ENCODE data around the gene ADARB2.

ADARB2 gene

GRCh38 chr10:1508096-1508495, 229.2 kb downstream of the ADARB2 start:
- TF ChIP-seq CTCF (IDR thresholded peaks at IDR 0.05; ENCODE audit: low read depth, low read length), result no peak
- no peak for DNase-seq (ENCODE audit: extremely low read depth, low read depth)

- no peak for TF ChIP-seq CTCF (IDR thresholded peaks at IDR 0.05; ENCODE audit: low read depth, low read length)
- no peak for DNase-seq (ENCODE audit: extremely low read depth, low read depth)
These were observed 229.9 kb downstream of the ADARB2 start for GRCh38 chr10:1507436-1507835.

DNA sequence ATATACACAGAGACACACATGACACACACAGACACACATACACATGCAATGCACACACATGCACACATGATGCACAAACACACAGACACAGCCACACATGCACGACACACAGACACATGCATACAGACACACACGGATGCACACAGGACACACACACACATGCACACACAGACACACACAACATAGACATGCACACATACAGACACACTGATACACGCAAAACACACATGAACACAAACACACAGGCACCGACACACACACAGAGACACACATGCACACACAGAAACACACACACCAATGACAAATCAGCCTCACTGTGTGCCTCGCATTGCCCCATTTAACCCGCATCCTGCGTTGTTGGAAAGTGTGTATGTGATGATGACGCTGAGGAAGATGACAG, 232.4 kb downstream of the ADARB2 start:
- DNase-seq (ENCODE audit: extremely low read depth, low read depth), result no peak
- no peak for TF ChIP-seq CTCF (IDR thresholded peaks at IDR 0.05; ENCODE audit: low read depth, low read length)

- TF ChIP-seq CTCF (IDR thresholded peaks at IDR 0.05; ENCODE audit: low read depth, low read length), result no peak
- DNase-seq (ENCODE audit: extremely low read depth, low read depth), result no peak
These were observed 233.0 kb downstream of the ADARB2 start for GRCh38 chr10:1504286-1504685.

GRCh38 chr10:1502451-1502850, 234.9 kb downstream of the ADARB2 start:
- no peak for DNase-seq (ENCODE audit: extremely low read depth, low read depth)
- TF ChIP-seq CTCF (IDR thresholded peaks at IDR 0.05; ENCODE audit: low read depth, low read length), result no peak

DNA sequence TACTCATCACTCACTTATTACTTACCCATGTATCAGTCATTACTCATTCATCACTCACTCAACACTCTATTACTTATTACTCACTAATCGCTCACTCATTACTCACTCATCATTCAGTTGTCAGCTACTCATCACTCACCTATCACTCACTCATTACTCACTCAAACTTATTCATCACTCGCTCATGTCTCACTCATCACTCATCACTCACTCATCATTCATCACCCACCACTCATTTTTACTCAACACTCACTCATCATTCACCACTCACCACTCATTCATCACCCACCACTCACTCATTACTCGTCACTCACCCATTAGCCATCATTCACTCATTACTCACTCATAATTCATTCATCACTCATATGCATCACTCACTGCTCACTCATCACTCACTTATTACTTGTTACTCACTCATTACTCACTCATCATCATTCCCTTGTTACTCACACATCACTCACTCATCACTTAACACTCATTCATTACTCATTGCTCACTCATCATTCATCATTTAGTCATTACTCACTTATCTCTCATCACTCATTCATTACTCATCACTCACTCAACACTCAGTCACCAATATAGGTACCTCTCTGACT, 237.9 kb downstream of the ADARB2 start:
- DNase-seq (ENCODE audit: extremely low read depth, low read depth), result no peak

More for the DNA sequence above, 237.9 kb downstream of the ADARB2 start:
- no peak for TF ChIP-seq CTCF (IDR thresholded peaks at IDR 0.05; ENCODE audit: low read depth, low read length)
